HS-27A (cell line): ENCODE measurements around the gene TARS1.

Experiments
- DNase-seq: peaks from one replicate; pipeline ENCODE4 v3.0.0-alpha.2; 2012; ENCODE audit warnings: low read depth, missing footprints

The TARS1 gene

DNA sequence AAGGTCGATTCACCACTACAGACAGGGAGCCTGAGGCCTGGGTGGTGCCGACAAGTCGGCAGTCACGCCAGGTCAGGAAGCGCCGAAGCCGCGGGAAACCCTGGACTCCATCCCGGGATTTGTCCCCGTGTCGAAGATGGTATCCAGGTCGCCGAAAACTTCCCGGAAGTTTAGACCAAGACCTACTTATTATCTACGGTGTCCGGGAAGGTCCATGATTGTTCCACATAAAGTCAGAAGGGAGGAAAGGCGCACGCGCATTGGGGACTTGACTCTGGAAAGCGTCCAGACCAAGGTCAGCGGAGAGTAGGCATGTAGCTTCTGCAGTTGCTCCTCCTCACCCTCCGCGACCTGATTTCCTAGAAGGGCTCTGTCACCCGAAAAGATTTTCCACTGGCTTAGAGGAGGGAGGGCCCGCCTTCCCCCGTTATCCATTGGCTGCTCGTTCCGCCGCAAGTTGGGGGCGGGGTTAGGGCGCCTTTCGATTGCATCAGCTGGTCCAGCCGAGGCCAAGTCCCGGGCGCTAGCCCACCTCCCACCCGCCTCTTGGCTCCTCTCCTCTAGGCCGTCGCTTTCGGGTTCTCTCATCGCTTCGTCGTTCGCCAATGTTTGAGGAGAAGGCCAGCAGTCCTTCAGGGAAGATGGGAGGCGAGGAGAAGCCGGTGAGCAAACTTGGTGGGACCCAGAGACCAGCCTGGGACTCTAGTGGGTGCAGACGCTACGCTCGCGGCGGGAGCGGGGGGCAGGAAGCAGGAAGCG is at the start of gene TARS1:
TARS1 (plus strand) TSS at position 484 of the 759 bp plus-strand sequence; CDS start at position 606, 122 bp downstream.
- peak; percentile 100 for DNase-seq

DNA sequence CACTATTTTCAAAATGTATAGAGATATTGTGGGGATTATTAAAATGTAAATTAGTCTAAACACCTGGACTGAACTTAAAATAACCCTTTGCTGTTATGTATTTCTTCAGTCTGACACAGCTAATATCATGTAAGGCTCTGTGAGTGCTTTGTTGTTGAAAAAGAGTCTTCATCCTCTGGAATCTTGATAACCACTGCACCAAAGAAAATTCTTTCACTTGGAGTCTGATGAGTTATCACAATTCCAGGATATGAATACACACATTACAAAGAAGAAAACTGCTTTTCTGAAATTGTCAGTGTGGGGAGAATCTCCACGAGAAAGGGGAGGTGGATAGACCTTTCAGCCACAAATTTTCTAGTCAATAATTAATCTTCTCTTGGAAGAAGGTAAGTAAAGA is 42.3 kb upstream of the TARS1 start:
- no peak for DNase-seq

DNA sequence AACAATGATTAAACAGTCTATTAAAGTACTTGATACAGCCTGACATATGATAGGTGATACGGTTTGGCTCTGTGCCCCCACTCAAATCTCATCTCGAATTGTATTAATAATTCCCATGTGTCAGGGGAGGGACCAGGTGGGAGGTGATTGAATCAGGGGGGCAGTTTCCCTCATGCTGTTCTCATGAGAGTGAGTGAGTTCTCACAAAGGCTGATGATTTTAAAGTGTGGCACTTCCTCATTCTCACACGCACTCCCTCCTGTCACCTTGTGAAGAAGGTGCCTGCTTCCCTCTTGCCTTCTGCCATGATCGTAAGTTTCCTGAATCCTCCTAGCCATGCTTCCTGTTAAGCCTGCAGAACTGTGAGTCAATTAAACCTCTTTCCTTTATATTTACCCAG is 40.1 kb upstream of the TARS1 start:
- no peak for DNase-seq

DNA sequence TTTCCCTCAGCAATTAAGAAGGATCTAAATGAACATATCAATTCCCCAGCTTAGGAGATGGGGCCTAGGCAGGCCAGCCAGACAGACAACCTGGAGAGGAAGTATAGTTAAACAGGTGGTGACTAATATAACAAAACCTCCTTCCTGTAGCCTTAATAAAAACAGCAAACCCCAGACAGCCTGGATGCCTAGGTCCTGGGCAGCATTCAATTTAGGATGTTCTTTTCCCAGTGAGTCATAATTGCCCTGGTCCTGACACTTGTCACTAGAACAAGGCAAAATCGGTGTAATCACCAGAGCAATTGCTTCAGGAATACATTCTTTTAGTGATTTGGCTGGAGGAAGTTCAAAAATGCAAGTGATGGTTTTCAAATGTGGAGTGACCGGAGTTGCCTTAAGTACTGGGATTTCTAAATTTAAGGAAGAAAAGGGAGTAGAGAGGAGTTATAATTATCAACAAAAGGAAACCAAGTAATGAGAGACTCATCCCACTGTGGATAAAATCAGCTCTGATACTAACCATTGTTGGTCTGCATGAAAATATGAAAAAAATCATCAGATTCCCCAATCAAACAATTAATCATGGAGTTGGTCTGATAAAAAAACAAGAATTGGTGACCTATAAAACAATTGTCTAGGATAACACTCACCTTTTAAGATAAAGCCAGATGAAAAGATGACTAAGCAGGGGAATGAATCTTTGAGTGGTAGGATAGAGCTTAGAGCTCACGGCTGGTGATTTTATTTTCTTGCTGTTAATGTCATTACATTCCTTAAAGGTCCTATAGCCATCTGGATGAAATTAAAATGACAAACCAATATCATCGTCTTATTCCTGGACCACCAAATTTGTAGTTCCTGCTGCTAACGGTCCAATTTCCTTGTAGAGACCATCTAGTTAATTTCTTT is 39.0 kb upstream of the TARS1 start:
- DNase-seq = peak; percentile 45

DNA sequence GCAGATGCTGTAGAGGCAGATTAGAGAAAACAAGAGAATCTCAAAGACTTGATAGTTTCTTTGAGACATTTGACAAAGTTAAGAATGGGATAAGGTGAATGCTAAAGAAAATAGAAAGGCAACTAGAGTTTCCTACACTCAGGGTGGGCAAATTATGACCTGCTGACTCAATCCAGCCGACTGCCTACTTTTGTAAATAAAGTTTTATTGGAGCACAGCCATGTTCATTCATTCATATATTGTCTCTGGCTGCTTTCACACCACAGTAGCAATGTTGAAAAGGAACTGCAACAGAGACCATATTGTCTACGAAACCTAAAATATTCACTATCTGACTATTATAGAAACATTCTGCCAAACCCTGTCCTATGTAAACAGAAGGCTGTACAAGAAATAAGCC is 37.6 kb upstream of the TARS1 start:
- no peak for DNase-seq

DNA sequence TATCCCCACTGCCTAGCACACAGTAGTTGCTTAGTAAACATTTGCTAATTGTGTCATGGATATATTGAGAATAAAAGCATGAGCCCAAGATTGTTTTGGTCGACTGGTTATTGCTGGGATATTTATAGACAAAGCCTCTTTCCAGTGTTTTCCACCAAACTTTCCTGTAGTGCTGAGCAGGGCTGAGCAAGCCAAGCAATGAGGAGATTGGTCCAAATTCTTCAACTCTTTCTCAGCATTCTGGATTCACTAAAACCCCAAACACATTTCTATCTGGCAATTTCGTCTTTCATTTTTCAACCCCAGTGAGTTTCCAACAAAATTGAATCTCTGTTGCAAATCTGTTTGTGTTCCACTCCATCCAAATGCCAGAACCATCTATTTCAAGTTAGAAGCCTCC is 31.9 kb upstream of the TARS1 start:
- no peak for DNase-seq

DNA sequence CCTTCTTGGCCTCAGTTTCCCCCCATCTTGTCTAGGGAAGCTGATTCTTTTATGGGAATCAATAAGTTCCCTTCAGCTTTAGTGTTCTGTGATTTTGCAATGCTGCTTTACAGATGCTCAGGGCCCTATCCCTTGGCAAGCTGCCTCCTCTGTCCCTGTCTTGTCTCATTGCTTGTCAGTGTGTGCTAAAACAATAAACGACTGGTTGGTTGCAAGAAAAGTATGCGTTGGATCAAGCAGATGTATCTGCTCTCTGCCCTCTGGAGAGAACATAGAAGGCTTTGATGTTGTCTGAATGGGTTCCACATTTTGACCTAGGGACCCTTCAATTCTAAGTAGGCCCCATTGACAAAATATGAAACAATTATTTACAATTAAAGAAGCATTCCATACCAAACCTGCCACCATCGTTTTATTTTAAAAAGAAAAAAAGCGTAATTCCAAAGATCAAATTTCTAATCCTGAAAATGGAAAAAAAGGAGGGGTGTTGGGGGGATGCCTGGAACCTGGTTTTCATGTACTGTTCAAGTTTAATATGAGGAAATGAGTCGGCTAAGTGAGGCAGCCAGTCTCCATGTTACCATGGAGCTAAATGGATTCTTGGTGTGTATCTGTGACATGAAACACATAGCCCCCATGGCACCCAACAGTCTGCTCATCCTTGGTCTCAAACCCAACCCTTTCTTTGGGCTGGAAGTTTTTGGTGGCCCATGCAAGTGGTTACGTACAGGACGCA is 31.2 kb upstream of the TARS1 start:
- DNase-seq = no peak

DNA sequence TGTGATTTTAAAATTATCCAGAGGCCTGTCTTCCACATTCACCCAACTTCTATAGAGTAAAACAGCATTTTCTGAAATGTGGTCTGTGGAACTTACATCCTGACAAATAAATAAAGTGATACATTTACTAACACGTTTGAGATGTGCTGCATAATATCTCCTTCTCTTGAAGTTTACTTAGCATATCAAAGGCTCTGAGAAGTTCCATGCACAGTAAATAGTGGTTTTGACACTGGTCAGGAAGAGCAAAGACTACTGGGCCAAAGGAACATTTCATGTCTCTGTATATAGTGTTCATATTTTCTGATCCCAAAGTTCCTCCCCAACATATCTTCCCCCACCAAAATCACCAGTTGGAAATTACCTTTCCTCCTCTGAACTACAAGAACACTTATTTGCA is 30.5 kb upstream of the TARS1 start:
- DNase-seq = no peak

DNA sequence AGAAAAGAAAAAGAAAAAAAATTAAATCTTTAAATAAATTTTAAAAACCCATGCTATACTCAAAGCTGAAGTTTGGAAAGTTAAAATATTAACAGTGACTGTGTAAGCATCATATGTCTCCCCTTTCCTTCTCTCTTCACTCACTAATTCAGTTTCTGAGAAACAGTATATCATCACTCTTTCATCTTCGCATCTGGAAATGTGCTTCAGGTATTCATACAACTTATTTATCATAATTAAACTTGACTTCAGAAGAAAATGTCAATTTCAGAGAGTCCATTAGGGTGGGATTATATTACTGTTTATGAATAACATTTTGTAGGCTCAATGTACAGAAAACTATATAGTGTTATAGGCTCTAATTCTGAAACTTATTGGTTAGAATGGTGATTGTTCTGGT is 29.3 kb upstream of the TARS1 start:
- DNase-seq = no peak

DNA sequence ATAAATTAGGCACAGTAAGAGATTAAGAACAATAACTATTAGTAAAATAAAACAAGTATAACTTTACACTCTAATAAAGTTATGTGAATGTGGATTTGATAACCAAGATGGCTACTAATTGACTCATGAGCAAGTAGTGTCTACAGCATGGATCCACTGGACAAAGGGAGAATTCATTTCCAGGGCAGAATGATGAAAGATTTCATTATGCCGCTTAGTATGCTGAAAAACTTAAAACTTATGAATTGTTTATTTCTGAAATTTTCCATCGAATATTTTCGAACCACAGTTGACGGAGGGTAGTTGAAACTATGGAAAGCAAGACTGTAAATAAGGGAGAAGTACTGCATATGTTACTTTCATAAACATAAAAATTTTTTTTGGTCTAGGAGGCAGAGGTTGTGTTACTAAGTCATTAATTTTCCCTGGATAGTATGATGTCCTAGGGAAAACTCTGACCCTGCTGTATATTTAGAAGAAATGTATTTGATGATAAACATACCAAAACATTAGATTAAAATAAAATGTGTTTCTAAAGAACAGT is 24.9 kb upstream of the TARS1 start:
- no peak for DNase-seq

DNA sequence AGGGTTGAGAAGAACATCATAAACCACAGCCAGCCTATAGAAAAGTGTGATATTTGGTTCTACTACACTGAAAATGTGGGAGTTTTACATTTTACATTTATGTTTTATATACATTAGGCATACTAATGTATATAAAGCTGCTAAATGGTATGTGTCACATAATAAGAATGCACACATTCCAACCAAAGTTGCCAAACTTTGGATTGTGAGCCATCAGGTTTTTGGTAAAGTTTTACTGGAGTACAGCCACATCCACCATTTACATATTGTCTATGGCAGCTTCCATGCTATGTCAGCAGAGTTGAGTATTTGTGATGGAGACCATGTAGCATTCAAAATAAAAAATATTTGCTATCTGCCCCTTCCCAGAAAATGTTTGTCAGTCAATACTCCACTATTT is 23.1 kb upstream of the TARS1 start:
- no peak for DNase-seq

DNA sequence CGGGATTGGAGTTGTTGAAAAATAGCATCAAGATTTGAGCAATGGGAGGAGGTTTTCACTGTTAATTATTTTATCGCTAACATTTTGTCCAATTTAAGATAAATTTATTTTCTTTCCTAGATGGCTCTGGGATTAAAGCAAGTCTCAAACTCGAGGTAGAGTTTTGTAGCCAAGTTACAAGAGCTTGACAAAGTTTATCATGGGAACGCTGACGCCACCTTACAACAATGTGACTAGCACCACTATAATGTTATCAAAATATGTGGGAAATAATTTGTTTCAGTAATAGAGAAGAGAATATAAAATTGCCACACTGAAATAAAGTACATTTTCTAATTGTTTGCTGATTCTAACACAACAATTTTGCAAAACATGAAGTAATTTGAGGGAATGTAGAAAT is 19.8 kb upstream of the TARS1 start:
- DNase-seq = no peak

DNA sequence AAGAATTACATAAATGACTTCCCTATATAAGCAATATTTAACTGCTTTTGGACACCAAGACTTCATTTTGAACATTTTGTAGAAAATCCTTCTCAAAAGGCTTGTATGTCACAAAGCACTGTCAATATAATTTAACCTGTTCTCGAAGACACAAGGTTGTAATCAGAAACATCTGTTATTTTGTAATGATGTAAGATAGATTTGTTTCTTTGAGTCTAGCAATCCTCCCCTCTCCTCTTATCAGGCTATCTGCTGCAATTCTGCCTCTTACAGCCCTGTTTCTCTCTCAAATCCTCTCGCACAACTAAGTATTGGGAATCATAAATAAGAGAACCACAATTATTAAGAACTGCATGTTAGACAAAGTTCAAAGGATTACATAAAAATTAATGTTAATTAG is 18.6 kb upstream of the TARS1 start:
- no peak for DNase-seq

DNA sequence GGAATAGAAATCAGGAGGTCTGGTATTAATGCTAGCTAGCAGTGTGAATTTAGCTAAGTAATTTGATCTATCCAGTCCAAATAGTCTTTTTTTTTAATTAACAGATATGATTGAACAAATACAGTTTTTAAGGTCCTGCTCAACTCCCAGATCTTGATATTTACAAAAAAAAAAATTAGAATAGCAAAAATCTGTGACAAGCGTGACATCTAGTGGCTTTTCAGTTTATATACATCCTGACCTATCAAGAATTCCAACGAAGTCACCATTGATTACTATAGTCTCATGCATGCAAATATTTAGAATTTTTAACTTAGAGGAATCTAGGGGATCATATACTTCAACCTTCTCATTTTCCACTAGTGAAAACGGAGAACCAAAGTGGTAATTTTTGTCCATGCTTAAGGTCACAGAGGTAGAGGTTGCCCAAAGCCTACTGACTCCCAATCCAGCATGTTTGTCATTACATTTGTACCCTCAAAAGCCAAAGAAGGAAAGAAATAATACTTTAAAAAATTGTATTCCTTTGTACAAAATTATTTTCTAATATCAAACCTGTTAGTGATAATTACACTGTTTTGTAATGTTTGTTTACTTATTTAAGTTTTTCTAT is 17.6 kb upstream of the TARS1 start:
- no peak for DNase-seq

DNA sequence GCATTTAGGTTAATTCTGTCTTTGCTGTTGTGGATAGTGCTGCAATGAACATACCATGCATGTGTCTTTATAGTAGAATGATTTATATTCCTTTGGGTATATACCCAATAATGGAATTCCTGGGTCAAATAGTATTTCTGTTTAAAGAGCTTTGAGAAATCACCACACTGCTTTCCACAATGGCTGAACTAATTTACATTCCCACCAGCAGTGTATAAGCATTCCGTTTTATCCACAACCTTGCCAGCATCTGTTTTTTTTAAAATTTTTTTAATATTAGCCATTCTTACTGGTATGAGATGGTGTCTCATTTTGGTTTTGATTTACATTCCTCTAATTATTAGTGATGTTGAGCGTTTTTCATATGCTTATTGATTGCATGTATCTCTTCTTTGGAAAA is 15.5 kb upstream of the TARS1 start:
- no peak for DNase-seq

DNA sequence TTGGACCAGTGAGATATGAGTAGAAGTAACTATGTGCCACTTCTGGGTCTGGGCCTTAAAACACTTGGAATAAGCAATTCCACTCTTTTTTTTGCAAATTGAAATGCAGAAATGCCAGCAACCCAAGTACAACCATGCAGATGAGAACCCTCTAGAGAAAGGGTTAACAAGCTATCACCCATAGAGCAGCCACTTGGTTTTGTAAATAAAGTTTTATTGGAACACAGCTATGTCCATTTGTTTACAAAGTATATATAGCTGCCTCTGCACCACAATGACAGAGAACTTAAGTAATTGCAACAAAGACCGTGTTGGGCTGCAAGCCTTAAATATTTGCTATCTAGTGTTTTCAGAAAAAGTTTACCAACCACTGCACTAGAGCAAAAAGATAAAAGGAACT is 9.8 kb upstream of the TARS1 start:
- DNase-seq = no peak

DNA sequence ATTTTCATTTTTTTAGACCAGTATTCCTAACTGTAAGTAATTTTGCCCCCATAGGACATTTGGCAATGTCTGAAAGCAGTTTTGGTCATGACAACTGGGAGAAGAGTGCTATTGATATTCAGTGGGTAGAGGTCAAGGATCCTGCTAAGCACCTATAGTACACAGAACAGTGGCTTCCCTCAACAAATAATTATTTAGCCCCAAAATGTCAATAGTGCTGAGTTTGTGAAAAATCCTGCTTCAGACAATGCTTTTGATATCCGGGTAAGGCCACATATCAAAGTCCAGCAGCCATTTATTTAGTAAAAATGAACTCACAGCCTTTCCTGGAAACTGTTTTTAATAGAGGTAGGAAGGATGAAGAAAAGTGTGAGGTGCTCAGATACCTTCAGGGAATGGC is 8.1 kb upstream of the TARS1 start:
- no peak for DNase-seq

DNA sequence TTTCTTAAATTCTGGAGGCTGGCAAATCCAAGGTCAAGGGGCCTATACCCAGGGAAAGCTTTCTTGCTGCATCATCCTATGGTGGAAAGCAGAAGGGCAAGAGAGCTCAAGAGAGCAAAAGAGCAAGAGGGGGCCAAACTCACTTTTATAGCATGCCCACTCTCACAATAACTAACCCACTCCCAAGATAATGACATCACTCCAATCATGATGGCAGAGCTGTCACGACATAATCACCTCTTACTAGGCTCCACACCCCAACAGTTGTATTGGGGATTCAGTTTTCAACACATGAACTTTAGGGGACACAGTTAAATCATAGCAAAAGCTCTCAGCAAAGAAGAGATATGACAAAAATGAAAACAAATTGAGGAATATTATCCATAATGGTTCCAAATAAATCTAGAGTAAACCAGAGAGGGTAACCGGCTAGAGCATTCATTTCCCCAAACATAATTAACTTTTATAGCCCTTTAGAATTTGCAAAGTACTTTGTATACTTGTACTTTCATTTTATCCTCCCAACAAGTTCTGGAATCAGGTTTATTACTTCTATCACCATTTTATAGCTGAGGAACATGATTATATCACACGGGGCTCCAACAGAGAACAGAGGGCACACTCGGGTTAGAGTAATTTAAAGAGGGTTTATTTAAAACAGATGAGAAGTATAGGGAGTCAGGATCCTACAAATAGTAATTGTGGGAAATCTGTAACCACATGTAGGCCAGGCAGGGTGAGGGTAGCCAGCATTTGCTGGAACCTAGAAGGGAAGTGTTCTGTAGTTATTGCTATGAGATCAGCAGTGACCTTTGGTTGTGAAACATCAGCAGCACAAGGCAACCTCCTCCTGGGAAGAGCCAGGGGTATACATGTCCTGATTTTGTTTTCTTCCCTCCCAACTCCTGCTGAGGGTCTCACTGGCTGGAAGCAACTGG is 7.2 kb upstream of the TARS1 start:
- DNase-seq = no peak

DNA sequence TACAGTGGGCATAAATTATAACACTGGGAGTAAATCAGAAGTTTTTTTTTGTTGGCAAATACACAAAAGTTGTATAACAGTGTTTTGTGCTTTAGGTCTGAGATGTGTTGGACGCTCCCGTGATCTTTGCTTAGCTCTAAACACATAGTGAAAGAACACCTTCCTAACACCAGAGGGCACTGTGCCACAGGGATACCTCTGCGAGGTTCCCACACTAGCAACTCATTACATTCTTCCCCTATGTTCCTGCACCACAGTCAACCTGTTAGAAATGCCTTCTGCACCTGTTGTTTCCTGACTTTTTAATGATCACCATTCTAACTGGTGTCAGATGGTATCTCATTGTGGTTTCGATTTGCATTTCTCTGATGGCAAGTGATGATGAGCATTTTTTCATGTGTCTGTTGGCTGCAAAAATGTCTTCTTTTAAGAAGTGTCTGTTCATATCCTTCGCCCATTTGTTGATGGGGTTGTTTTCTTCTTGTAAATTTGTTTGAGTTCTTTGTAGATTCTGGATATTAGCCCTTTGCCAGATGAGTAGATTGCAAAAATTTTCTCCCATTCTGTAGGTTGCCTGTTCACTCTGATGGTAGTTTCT is 4.8 kb upstream of the TARS1 start:
- peak; percentile 51 for DNase-seq

DNA sequence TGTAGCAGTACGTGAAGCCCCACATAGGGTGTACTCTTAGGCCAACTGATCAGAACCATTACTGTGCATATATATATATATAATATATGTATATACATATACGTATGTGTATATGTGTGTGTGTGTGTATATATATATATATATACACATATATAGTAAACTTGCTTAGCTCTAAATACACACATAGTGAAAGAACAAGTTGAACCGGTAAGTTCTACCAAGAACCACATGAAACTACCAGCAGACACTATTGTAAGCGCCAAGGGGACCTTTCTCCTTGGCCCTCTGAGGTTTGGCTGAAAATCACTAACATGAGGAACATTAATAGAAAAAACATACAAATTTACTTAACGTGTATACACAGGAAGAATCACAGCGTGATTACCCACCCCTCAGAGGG is 1.8 kb upstream of the TARS1 start:
- no peak for DNase-seq
